Measurements from ENCODE around the gene PLSCR3.
A peak's percentile ranks its signal among the peaks of the same experiment; 100 is the strongest.

Gene PLSCR3

DNA sequence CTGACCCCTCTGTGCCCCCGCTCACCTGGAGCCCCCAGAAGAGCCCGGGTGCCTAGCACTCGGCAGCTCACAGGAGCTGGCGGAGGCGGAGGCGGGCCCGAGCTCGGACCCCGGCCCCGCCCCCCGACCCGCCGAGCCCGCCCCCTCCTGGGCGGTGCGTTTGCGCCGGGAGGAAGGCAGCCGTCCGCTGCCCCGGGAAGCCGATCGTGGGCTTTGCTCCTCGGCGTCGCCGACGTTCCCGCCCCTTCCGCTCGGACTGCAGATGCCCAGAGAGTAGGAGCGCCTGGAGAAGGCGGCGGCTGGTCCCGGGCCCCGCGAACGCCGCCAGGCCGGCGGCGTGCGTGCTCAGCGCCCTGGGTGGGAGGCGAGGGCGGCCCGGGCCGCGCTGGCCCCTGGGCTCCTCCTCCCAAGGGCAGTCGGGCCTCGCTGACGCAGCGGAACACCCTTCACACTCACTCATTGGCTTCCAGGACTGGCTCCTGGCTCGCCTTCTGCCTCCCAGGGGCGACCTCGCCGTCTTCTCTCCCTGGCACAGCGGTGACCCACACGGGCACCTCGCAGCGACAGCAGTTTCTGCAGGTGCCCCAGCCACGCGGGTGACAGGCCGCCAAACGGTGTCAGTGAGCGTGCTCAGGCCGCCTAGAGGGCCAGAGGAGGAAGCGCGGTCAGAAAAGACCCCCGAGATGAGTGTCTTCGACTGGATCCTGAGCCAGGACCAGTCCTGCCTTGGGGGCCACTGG, at the start of gene PLSCR3:
PLSCR3 (minus strand) TSS at position 74 of the 740 bp plus-strand sequence. CDS start 415 bp downstream, outside the sequence.
- DNase-seq, result peak in 1 of 2 experiments; percentile 40

DNA sequence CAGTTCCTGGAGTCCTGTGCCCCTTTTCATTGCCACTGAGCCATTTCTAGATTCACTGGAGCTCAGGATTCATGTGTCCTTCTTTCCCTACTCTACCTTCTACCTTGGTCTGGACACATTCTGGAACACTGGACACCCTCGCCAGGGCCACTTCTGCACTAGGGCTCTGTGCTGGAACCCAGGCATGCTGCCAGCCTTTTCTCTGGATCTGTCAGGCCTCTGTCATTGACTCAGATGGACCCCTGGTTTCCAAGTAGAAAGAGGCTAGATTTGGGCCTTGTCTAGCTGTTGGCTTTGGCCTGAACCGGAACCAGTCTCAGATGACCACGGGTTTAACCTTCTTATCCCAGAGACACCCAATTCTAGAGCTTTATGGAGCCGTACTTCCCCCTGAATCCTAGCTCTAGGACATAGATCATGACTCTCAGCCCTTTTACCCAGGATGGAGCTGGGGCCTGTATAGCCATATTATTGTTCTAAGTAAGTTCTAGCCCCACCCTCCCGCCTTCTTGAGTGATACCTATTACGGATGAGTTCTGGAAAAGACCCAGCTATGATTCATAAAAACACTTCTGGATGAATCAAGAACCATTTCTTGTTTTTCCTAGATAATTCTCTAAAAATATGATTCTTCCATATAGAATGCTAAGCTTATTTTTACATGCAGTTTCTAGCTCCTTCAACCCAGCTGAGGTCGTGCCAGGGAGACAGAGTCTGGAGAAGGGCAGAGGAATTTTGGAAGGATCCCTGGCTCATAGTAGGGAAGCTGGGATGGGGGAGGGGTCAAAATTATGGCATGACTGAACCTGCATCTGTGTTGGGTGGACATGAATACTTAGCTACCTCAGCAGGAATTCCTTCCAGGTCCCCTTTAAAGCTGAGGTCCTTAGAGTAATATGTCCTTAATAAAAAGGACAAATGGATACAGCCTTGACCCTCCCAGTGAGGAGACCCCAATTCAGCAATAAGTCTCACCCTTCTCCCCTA, 49.5 kb upstream of the PLSCR3 start:
- no peak for DNase-seq

DNA sequence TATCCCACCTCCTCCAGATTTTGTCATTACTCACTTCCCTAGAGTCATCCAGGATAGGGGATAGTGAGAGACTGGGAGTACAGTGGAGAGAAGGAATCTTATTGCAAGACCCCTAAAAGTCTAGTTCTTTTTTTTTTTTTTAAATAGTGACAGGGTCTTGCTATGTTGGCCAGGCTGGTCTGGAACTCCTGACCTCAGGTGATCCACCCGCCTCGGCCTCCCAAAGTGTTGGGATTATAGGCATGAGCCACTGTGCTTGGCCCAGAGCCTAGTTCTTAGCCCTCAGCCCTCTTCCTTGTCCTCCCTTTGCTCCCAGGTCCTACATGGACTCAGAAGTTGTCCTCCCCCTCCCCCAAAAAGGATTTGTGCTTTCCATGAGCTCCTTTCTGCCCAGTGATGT, 47.8 kb upstream of the PLSCR3 start:
- no peak for DNase-seq

DNA sequence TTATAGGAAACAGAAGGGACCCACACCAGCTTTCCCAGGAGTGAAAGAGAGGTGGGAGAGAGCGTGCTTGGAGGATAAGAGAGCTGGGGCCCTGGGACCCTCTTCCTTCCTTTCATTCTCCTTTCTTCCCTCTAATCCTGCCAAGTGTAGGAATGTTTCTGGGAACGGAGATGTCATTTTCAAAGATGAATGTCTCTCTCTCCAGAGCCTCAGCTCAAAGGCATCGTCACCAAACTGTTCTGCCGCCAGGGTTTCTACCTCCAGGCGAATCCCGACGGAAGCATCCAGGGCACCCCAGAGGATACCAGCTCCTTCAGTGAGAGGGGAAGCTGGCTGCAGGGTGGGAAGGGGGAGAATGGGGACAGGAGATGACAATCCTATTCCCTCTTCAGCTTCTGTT, 46.9 kb upstream of the PLSCR3 start:
- no peak for DNase-seq

DNA sequence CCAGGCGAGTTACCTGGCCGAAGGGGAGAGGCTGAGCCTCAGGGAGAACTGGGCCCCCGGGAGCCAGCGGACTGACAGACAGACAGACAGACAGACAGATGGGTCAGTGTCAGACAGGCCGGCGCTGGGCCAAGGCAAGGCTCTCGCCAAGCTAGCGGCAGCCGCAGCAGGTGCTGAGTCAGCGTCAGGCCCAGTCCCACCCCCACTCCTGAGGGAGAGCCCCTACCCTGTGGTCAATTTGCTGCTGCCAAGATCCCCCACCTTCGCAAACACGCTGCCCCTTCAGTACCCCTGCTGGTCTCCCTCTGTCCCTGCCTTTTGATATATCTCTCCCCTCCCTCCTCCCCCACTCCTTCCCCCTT, 46.5 kb upstream of the PLSCR3 start:
- no peak for DNase-seq

DNA sequence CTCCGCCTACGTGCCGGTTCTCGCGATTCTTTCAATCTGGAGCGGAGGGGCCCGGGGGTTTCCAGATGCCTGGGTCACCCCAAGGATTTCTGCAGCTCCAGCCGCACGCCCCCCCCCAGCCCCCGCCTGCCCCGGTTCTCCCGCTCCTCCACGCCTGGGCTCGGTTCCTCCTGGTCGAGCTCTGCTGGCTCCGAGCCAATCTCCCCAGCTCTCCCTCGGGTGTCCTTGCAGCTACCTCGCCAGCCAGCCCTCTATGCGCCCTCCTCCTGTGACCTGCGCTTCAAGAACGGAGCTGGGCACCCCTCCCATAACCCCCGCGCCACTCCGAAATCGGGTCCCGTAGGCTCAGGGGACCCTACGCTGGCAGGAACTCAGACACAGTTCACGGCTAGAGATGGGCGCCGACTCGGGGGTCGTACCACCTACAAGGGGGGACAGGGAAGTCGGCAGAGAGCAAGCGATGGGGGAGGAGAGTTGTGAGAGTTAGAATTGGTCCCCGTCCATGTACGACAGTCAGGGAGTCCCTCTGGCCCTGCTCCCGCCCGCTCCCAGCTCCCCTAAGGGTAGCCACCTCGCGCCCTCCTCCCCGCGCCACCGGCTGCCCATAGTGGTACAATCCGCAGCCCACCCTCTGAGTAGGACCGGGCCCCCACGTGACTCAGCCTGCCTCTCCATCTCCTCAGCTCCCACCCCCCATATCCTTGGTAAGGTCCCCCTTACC, 45.9 kb upstream of the PLSCR3 start:
- no peak for DNase-seq

DNA sequence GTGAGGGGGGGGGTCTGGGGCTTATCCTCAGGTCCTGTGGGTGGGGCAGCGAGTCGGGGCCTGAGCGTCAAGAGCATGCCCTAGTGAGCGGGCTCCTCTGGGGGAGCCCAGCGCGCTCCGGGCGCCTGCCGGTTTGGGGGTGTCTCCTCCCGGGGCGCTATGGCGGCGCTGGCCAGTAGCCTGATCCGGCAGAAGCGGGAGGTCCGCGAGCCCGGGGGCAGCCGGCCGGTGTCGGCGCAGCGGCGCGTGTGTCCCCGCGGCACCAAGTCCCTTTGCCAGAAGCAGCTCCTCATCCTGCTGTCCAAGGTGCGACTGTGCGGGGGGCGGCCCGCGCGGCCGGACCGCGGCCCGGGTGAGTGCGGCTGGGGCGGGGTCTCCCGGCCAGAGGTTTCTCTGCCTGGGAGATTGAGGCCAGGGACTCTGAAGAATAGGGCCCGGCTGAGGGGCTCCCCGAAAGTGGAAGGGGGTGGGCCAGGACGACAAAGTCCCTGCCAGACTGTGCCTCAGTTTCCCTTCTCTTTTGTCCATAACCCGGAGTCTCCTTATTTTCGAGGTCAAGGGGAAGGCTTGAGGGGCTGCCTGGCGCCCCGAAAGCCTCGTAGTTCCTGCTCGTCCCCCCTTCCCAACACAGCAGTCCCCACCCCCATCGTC, 45.3 kb upstream of the PLSCR3 start, which contains the start of gene FGF11:
FGF11 (plus strand) TSS at position 51 of the 651 bp plus-strand sequence; CDS start at position 160, 109 bp downstream.
- no peak for DNase-seq

DNA sequence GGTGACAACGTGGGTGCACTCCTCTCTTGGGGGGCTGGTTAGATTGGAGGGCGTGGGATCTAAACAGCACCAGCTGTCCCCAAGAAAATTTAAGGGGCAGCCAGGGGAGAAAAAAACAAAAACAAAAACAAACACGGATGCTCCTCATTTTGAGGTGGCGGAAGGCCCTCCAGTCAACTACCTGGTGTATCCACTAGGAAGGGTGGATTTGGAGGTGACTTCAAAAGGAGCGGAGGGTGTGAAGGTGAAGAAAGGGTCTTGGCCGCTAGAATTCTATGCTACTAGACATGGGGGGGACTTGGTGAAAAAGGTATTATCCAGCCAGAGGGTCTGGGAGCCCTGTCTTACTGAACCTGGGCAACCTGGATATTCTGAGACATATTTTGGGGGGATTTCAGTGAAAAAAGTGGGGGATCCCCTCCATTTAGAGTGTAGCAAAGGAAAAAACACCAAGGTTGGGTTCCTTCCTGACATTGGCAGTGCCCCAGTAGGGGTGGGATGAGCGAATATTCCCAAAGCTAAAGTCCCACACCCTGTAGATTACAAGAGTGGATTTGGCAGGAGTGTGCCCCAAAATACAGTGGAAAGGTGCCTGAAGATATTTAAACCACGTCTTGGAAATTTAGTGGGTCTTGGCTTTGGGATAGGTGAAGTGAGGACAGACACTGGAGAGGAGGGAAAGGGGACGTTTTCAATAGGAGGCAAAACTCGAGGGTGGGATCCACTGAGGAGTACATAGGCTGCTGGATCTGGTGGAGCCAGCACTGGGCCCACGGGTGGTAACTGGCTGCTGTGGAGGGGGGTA, 44.5 kb upstream of the PLSCR3 start:
- DNase-seq, result no peak

DNA sequence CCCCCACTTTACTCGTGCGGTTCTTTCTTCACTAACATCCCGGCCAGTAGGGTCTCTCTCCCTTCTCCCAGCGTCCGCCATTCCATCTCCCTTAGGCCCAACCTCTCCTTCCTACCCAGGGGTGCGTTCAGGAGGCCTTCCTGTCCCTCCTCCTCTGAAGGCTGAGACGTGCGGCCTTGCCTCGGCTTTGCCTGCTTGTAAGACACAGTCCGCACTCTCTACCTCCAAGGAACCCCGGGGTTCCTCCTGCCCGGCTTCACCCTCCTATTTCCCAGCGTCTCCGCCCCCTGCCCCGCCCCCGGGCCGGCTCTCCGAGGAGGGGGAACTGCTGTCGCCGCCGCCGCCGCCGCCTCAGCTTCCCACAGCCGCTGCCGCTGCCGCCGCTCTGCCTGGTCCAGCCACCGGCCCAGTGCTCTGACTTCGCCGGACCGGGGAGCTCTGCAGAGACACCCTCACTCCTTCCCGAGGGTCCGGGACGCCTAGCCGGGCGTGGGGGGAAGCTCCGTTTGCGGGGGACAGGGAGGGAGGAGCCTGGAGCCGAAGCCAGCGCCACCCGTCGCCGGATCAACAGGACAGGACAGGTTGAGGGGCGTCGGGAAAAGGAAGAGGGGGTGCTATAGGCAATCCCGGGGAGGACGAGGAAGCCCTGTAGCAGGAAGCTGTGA, 43.8 kb upstream of the PLSCR3 start:
- DNase-seq, result no peak

DNA sequence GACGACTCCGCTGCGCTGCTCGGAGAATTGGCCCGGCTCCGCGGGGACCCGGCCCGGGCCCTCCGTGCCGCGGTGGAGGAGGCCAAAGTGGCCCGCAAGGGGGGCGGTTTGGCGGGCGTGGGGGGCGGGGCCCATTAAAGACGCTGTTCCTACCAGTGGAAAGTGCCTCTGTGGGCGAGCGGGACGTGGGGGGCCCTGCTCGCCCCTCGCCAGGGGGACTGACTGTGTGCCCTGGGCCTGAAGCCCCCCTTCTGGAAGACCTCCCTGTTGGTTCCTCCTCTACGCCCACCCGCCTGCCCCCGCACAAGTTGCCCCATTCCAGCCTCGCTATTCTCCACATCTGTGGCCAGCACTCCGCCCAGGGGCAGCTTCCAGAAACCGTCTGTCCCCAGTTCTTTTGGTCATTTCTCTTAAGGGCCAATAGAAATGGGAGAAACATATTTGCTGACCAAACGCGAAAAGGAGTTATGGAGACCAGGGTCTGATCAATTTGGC, 43.1 kb upstream of the PLSCR3 start:
- no peak for DNase-seq

DNA sequence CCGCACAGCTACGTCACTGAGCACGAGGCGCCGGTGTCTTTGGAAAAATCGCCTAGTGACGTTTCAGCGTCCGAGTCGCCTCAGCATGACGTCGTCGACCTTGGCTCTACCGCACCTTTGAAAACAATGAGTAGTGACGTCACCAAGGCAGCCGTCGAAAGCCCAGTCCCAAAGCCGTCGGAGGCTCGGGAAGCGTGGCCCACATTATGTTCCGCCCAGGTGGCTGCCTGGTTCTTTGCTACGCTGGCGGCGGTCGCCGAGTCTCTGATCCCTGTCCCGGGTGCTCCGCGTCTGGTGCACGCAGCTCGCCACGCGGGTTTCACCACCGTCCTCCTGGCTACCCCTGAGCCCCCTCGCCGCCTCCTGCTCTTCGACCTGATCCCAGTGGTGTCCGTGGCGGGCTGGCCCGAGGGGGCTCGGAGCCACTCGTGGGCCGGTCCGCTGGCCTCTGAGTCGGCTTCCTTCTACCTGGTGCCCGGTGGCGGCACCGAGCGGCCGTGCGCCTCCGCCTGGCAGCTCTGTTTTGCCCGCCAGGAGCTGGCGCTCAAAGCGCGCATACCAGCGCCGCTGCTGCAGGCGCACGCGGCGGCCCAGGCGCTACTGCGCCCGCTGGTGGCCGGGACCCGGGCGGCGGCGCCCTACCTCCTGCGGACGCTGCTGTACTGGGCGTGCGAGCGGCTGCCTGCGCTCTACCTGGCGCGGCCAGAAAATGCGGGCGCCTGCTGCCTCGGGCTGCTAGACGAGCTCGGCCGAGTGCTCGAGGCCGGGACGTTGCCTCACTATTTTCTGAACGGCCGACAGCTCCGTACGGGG, 42.4 kb upstream of the PLSCR3 start:
- DNase-seq, result peak; percentile 27 to 42

DNA sequence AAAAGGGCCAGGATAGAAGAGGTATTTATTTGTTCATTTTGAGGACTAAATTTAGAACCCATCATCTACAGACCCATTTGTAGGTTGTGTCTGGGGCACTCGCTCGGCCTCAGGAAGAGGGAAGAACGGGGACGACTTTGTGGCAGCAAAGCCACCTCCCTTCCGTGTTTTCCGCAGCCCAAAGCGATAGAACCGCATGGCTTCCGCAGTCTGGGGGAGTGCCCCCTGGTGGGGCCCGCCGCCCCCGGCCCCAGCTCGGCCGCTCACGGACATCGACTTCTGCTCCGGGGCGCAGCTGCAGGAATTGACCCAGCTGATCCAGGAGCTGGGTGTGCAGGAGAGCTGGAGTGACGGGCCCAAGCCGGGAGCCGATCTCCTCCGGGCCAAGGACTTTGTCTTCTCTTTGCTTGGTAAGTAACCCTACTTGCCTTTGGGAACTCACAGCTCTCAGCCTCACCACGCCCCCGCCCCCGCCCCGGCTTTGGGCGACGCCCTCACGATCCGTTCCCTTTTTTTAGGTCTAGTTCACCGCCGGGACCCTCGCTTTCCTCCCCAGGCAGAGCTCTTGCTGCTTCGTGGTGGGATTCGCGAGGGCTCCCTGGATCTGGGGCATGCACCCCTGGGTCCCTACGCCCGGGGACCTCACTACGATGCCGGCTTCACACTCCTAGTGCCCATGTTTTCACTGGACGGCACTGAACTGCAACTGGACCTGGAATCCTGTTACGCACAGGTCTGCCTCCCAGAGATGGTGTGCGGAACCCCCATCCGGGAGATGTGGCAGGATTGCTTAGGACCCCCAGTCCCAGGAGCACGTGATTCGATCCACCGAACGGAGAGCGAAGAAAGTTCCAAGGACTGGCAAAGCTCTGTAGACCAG, 41.6 kb upstream of the PLSCR3 start:
- DNase-seq, result no peak

DNA sequence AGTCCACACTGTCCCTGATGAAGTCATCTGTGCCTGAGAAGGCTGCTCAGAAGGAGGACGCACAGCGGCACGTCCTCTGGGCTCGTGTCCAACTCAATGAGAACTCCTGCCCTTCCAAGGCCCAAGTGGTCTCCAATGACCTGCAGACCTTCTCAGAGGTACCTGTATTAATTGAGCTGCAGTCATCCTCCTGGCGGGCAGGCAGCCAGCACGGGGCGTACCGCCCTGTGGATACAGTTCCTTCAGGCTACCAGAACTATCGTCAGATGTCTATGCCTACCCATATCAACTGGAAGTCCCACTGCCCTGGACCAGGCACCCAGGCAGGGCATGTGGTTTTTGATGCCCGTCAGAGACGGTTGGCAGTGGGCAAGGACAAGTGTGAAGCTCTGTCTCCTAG, 38.0 kb upstream of the PLSCR3 start:
- no peak for DNase-seq

DNA sequence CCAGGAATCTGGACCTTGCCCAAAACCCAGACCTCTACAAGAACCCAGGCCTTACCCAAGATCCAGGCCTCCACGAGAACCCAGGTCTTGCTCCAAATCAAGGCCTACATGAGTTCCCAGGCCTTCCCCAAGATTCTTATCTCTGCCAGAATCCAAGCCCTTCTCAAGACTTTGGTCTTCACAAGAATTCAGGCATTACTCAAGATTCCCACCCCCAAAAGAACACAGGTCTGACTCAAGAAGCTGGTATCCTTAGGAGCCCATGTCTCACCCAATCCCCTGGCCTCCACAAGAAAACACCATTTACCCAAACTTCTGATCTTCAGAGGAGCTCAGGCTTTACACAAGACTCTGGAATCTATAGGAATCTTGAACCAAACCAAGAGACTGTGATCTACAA, 36.9 kb upstream of the PLSCR3 start:
- no peak for DNase-seq

DNA sequence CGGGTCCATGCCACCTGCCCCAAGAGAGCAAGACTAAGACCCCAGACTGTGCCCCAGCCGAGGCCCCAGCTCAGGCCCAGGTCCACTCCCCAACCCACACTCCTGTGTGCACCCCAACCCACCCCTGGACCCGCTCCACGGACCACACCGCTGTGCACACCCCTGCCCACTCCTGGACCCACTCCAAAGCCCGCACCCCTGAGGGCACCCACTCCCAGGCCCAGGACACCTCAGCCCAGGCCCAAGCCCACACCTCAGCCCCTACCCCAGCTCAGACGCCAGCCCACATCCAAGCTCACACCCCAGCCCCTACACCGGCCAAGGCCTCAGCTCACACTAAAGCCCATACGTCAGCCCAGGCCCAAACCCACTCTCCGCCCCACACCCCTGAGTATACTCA, 35.4 kb upstream of the PLSCR3 start:
- no peak for DNase-seq

DNA sequence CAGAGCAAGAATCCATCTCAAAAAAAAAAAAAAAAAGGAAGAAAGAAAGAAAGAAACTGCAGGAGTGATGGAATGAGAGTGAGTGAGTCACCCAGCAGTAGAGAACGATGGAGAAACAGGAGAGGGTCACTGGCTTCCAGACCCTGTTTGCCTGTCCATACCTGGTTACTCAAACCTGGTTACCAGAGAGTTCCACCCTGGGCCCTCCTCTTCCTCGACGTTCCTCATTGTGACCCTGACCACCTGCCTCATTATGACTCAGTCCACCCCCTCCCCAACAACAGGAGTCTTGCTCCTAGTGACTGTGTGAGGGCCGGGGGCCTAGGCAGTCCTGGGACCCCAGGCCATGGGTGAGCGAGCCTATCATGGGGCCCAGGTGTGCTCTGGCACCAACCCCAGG, 34.2 kb upstream of the PLSCR3 start, which contains the start of gene SPEM3:
SPEM3 (plus strand) TSS at position 301 of the 400 bp plus-strand sequence; CDS start at position 347, 46 bp downstream.
- no peak for DNase-seq

DNA sequence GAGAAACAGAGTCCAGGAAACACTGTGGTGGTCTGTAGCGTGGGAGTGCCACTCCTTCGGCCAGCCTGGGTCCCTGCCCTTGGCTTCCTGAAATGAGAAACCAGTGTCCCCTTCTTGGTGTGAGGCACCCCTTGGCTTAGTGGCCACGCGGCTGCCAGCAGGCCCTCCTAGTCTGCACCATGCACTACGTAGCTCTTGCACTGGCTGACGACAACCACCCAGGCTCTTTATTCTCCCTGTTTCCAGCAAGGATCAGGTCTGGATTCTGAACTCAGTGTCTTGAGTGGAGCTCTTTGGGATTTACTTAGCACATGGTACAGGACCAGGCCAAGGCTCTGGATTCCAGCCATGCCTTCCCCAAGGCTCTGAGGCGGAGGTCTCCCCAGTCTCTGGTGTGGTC, 33.2 kb upstream of the PLSCR3 start:
- no peak for DNase-seq

DNA sequence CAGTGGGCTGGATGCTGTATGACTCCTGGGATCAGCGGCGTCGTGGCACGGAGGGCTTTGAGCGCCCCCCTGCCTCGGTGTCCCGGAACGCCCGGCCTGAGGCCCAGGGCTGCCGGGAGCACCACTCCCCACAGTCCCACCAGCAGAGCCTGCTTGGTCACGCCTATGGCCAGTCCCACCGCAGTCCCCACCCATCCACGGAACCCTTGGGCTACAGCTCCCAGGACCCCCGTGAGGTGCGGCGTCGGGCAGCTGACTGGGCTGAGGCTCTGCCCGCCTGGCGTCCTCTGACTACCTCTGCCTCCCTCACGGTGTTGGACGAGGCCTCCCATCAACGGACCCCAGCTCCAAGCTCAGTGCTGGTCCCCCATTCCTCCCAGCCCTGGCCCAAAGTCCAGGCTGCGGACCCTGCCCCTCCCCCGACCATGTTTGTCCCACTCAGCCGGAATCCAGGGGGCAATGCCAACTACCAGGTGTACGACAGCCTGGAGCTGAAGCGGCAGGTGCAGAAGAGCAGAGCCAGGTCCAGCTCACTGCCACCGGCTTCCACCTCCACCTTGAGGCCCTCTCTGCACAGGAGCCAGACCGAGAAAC, 32.7 kb upstream of the PLSCR3 start:
- DNase-seq, result no peak

Measured in NCI-H187 (cell line).